Sciatic nerve (tissue), 2 donors: ENCODE results near the gene KIF18B. TPM values are rescaled to one million over a fixed set of nuclear protein-coding genes. Genes with fewer than 3 reads are reported as not detected.

Source experiments
- ATAC-seq: fragments of 200-7000 bp; cut with Tn5 transposase; one replicate; pipeline ENCODE4 v1.9.1; 2020; ENCODE audit warnings: mild to moderate bottlenecking, moderate library complexity
- DNase-seq: peaks from one replicate; pipeline ENCODE4 v3.0.0-alpha.2; 2020; ENCODE audit warnings: low spot score
- intact Hi-C: fragments of 100-400 bp; cut with DNase I; formaldehyde crosslinking; loops from one replicate; pipeline ENCODE4 v1.14.2; 2022
- microRNA-seq: library from miRNA; unstranded; fragments of <30 nt; microRNA quantifications from one replicate; pipeline ENCODE4 v1.2.0, GENCODE V29; 2020
- total RNA-seq: library from RNA; stranded (reverse); fragmentation: NEBNext Ultra II Directional; extraction: Animal tissue kit (Norgen Biotek cat#: 25700); gene quantifications from one replicate; pipeline ENCODE4 v1.2.1, GENCODE V29; 2021
- donor health status: DM: no; HTN: no; CAD: no.
- donor health status: DM: no; HTN: no; CAD: no.

KIF18B gene
- total RNA-seq, 1 donor from 2014 or later: 0.40 TPM

- intact Hi-C loops: no loop called here
- ATAC-seq (peak; percentile 96), DNase-seq (peak; percentile 96)
Measured at GRCh38 chr17:44899074-44899782, 48.3 kb downstream of the KIF18B start, which contains the start of gene EFTUD2. TSS of gene EFTUD2 (minus strand) at chr17:44899445. CDS start at chr17:44894521, 4,924 bp downstream.

- intact Hi-C loops: no loop called here
- ATAC-seq (no peak), DNase-seq (no peak)
Measured at GRCh38 chr17:44898768-44899073, 48.9 kb downstream of the KIF18B start.

GRCh38 chr17:44894642-44895041 lies 52.9 kb downstream of the KIF18B start:
- no peak for DNase-seq
- intact Hi-C loops: no loop called here
- ATAC-seq: no peak

- DNase-seq (no peak), ATAC-seq (no peak)
- intact Hi-C loops: no loop called here
Measured at GRCh38 chr17:44892250-44892649, 55.3 kb downstream of the KIF18B start.

GRCh38 chr17:44889003-44889402 lies 58.6 kb downstream of the KIF18B start:
- no peak for ATAC-seq
- intact Hi-C loops: no loop called here
- DNase-seq: no peak

- ATAC-seq: no peak
- intact Hi-C loops: no loop called here
- DNase-seq: no peak
Measured at GRCh38 chr17:44887971-44888954, 59.3 kb downstream of the KIF18B start.

- intact Hi-C loops: no loop called here
- ATAC-seq: no peak
Measured at GRCh38 chr17:44887016-44887415, 60.6 kb downstream of the KIF18B start.

GRCh38 chr17:44884941-44885340 lies 62.6 kb downstream of the KIF18B start:
- ATAC-seq (no peak), DNase-seq (no peak)
- intact Hi-C loops: no loop called here

More at GRCh38 chr17:44887016-44887415, 60.6 kb downstream of the KIF18B start:
- no peak for DNase-seq

- intact Hi-C loops: no loop called here
- no peak for ATAC-seq
- DNase-seq: no peak
Measured at GRCh38 chr17:44881145-44881544, 66.4 kb downstream of the KIF18B start.

GRCh38 chr17:44880062-44880461 lies 67.5 kb downstream of the KIF18B start:
- ATAC-seq (no peak), DNase-seq (no peak)
- intact Hi-C loops: no loop called here

GRCh38 chr17:44879376-44879775 lies 68.2 kb downstream of the KIF18B start:
- ATAC-seq: no peak
- intact Hi-C loops: no loop called here
- DNase-seq: no peak

- DNase-seq (no peak), ATAC-seq (no peak)
- intact Hi-C loops: no loop called here
Measured at GRCh38 chr17:44878627-44879221, 68.8 kb downstream of the KIF18B start.

GRCh38 chr17:44877121-44877520 lies 70.5 kb downstream of the KIF18B start:
- intact Hi-C loops: no loop called here
- no peak for ATAC-seq
- no peak for DNase-seq

GRCh38 chr17:44875761-44876160 lies 71.8 kb downstream of the KIF18B start:
- DNase-seq (no peak), ATAC-seq (no peak)
- intact Hi-C loops: no loop called here

Small RNA genes lying within 50 kb of the gene (microRNA-seq; reads per million reads assigned to microRNA genes)
- not detected for gene MIR6783

Other genes with a start within 250 kb of the KIF18B start
- 10.3 TPM for gene DBF4B, start 239.1 kb downstream of the KIF18B start, total RNA-seq
- 0.53 TPM for gene ADAM11, start 188.8 kb downstream of the KIF18B start, total RNA-seq
- gene GJC1, start 117.5 kb downstream of the KIF18B start, total RNA-seq: 7.9 TPM
- 5.8 TPM for gene HIGD1B, start 99.9 kb downstream of the KIF18B start, total RNA-seq
- 75.2 TPM for gene EFTUD2, start 48.3 kb downstream of the KIF18B start, total RNA-seq
- 9.2 TPM for gene GFAP, start 32.3 kb downstream of the KIF18B start, total RNA-seq
- 6.0 TPM for gene C1QL1, start 20.5 kb upstream of the KIF18B start, total RNA-seq
- 40.9 TPM for gene DCAKD, start 103.9 kb upstream of the KIF18B start, total RNA-seq
- 98.4 TPM for gene NMT1, start 113.5 kb upstream of the KIF18B start, total RNA-seq
- gene PLCD3, start 184.7 kb upstream of the KIF18B start, total RNA-seq: 79.4 TPM
- 26.4 TPM for gene ACBD4, start 187.9 kb upstream of the KIF18B start, total RNA-seq
- 39.1 TPM for gene HEXIM1, start 200.7 kb upstream of the KIF18B start, total RNA-seq
- 6.8 TPM for gene HEXIM2, start 214.1 kb upstream of the KIF18B start, total RNA-seq